HepG2 (cell line): Measurements from ENCODE around the gene TCEA3. TPM values are rescaled to one million over a fixed set of nuclear protein-coding genes. Genes with fewer than 3 reads are reported as not detected.

Source experiments
- ATAC-seq: fragments of 200-7000 bp; cut with Tn5 transposase; 3 replicates; pipeline ENCODE4 v1.9.1; 2020; ENCODE audit warnings: mild to moderate bottlenecking, moderate library complexity
- BruUV-seq: library from RNA; stranded (reverse); fragments of 400-500 nt; replicated peaks from 2 replicates; lab custom pipeline; 2021; lab: Mats Ljungman, UMichigan
- CTCF ChIA-PET: fragments of 300-600 bp; formaldehyde crosslinking; extraction: SDS; loops from one replicate; lab custom pipeline; 2021; ENCODE audit warnings: low total read pairs, inconsistent platforms, low intra/inter-chr PET ratio; lab: Yijun Ruan, JAX
- POLR2A ChIA-PET: fragments of 350-600 bp; sonication (Branson Sonifier 250); formaldehyde crosslinking; loops from one replicate; lab custom pipeline; 2020; ENCODE audit warnings: antibody characterized with exemption, inconsistent platforms; lab: Yijun Ruan, JAX
- DNase-seq: peaks from one replicate; pipeline ENCODE4 v3.0.0-alpha.2; 2015; ENCODE audit warnings: low spot score
- FAIRE-seq: peaks from 3 replicates; lab custom pipeline; 2011; peaks lifted over from hg19 to GRCh38; lab: Jason Lieb, UNC
- H2AFZ ChIP-seq: one replicate; pipeline ENCODE4 v1.6.1; 2011; ENCODE audit warnings: low read length, inconsistent platforms
- H3K27ac ChIP-seq: fragments of 300-600 bp; 3 replicates; pipeline ENCODE4 v1.8.0; 2011; ENCODE audit warnings: mixed run types, mild to moderate bottlenecking, mixed read lengths, low read length, inconsistent platforms; ENCODE audit not compliant: insufficient read depth; ENCODE audit errors: extremely low read length
- H3K27me3 ChIP-seq, 2 experiments: fragments of 200-600 bp in 1 of 2; 2 replicates in 1 of 2; 3 replicates in 1 of 2; pipeline versions ENCODE4 v1.6.0 to v1.8.0; 2011; ENCODE audit warnings: low read length in 2 of 2, mild to moderate bottlenecking in 2 of 2, moderate library complexity in 2 of 2, inconsistent platforms in 1 of 2; ENCODE audit not compliant: insufficient read depth in 2 of 2, control insufficient read depth in 1 of 2
- H3K36me3 ChIP-seq, 2 experiments: fragments of 200-600 bp in 1 of 2; replicated peaks in 1 of 2; 2 replicates in 1 of 2; 3 replicates in 1 of 2; pipeline versions ENCODE4 v1.5.1 to v1.8.0; 2011; ENCODE audit warnings: low read length in 2 of 2, inconsistent platforms in 1 of 2; ENCODE audit not compliant: insufficient read depth in 2 of 2, control insufficient read depth in 1 of 2
- H3K4me1 ChIP-seq: 2 replicates; pipeline ENCODE4 v1.5.1; 2012; ENCODE audit warnings: low read length, inconsistent platforms; ENCODE audit not compliant: insufficient read depth
- H3K4me2 ChIP-seq: 2 replicates; pipeline ENCODE4 v1.6.0; 2011; ENCODE audit warnings: low read depth, low read length, inconsistent platforms
- H3K4me3 ChIP-seq, 3 experiments: fragments of 200-600 bp in 1 of 3; sonication (generic), shearing (Covaris generic) in 1 of 3; replicated peaks in 1 of 3; 2 replicates each; pipeline ENCODE4 v1.5.1; 2011 to 2016; ENCODE audit warnings: low read length in 3 of 3, inconsistent platforms in 2 of 3, low read depth in 2 of 3, mild to moderate bottlenecking in 2 of 3, control low read depth in 1 of 3, mixed read lengths in 1 of 3; ENCODE audit not compliant: insufficient read depth in 1 of 3
- H3K79me2 ChIP-seq: one replicate; pipeline ENCODE4 v1.6.1; 2011; ENCODE audit warnings: low read length, inconsistent platforms; ENCODE audit not compliant: insufficient read depth
- H3K9ac ChIP-seq: 2 replicates; pipeline ENCODE4 v1.6.0; 2011; ENCODE audit warnings: mild to moderate bottlenecking, low read depth, low read length, inconsistent platforms; ENCODE audit not compliant: insufficient read depth
- H3K9me3 ChIP-seq: 2 replicates; pipeline ENCODE4 v1.5.1; 2012; ENCODE audit warnings: mild to moderate bottlenecking, low read length
- H4K20me1 ChIP-seq: 2 replicates; pipeline ENCODE4 v1.6.0; 2011; ENCODE audit warnings: inconsistent platforms, mild to moderate bottlenecking, low read length, moderate library complexity; ENCODE audit not compliant: insufficient read depth
- GMEB2 ChIP-seq: IDR thresholded peaks from 2 replicates; pipeline ENCODE4 v1.6.1; 2016; ENCODE audit warnings: missing biosample characterization, missing genetic modification reagents, low read depth
- POLR2AphosphoS5 ChIP-seq: IDR thresholded peaks from 2 replicates; pipeline ENCODE4 v1.6.1; 2012; ENCODE audit warnings: low read depth, low read length
- TARDBP ChIP-seq: sonication (generic); formaldehyde crosslinking; IDR thresholded peaks from 2 replicates; pipeline ENCODE4 v1.8.0; 2022; ENCODE audit warnings: mild to moderate bottlenecking, missing genetic modification reagents
- WGBS: methylation state at CpG from one replicate; pipeline ENCODE4 v1.1.6; 2017; ENCODE audit warnings: low lambda C conversion rate; 5-methylcytosine and 5-hydroxymethylcytosine counted together
- in situ Hi-C: cut with HindIII; loops from 2 replicates; pipeline ENCODE4 v1.10.0; 2017; ENCODE audit warnings: low pct_unique_long_range_greater_than_20kb; ENCODE audit not compliant: extremely low pct_ligation_motif_present
- intact Hi-C: fragments of 100-400 bp; cut with micrococcal nuclease; formaldehyde crosslinking; loops from one replicate; pipeline ENCODE4 v1.10.0; 2022; ENCODE audit not compliant: unreplicated experiment
- polyA plus RNA-seq, 8 experiments: library from polyadenylated mRNA; depleted of rRNA in 3 of 8; stranded (reverse) in 7 of 8; unstranded in 1 of 8; fragments of >200 nt; fragmentation: Illumina TruSeq in 4 of 8; extraction: Trizol in 4 of 8; gene quantifications; 2 replicates each; pipeline versions ENCODE4 v1.2.1 to v1.2.3, GENCODE V29; 2011 to 2016; ENCODE audit warnings: low read depth in 4 of 8, missing spikeins in 1 of 8, mixed read lengths in 1 of 8; ENCODE audit not compliant: insufficient read depth in 1 of 8
- total RNA-seq, 5 experiments: library from RNA; depleted of rRNA; stranded (reverse); fragments of >200 nt; fragmentation: Illumina TruSeq; extraction: Trizol; gene quantifications; 2 replicates each; pipeline ENCODE4 v1.2.3, GENCODE V29; 2016; ENCODE audit warnings: low read depth in 1 of 5
- TF ChIP-seq, protein P1 (sequence below): sonication (generic); formaldehyde crosslinking; IDR thresholded peaks from 2 replicates; pipeline ENCODE4 v1.5.0; 2020; ENCODE audit warnings: missing genetic modification reagents, mild to moderate bottlenecking, borderline replicate concordance

The TCEA3 gene
- total and polyA plus RNA-seq, 2 of the 13 experiments (the other 11 are each of a cell fraction or from before 2014, with no cell fraction given): 55.5 to 84.6 TPM

- DNase-seq (no peak), FAIRE-seq (no peak), ATAC-seq (no peak)
- no peak overlapping the region for H3K27ac ChIP-seq
- in situ Hi-C loops: no loop called here
- CTCF ChIA-PET: no interaction called here
- H3K27me3 ChIP-seq: no peaks in the 10 kb centered on the region
- H4K20me1 ChIP-seq: no peaks in the 10 kb centered on the region
- TF ChIP-seq GMEB2 (no peak), POLR2AphosphoS5 (0 out of 2 replicates have a peak, but pooled peaks have one; percentile 24)
- H2AFZ ChIP-seq: no peak overlapping the region
- POLR2A ChIA-PET: interaction anchor here (1.4 kb wide), 1 partner anchor 13 kb away, joined by 5 read pairs; no protein-coding TSS in a partner anchor
- 95% methylated on average over 9 of the region's 9 CpGs for WGBS
- H3K4me1 ChIP-seq: peaks cover 17% of the 10 kb centered on the region
- intact Hi-C loops: no loop called here
- no peaks in the 10 kb centered on the region for H3K9me3 ChIP-seq
- no peaks in the 10 kb centered on the region for H3K79me2 ChIP-seq
- no peak overlapping the region for H3K4me2 ChIP-seq
- BruUV-seq: no TSS peak
- H3K9ac ChIP-seq: no peak overlapping the region
- H3K4me3 ChIP-seq: no peak overlapping the region
- peaks cover 15 to 19% of the 10 kb centered on the region in 2 experiments; a peak in 3 of 5 replicates for H3K36me3 ChIP-seq
Observed at GRCh38 chr1:23389837-23390321, 34.7 kb downstream of the TCEA3 start.

DNA sequence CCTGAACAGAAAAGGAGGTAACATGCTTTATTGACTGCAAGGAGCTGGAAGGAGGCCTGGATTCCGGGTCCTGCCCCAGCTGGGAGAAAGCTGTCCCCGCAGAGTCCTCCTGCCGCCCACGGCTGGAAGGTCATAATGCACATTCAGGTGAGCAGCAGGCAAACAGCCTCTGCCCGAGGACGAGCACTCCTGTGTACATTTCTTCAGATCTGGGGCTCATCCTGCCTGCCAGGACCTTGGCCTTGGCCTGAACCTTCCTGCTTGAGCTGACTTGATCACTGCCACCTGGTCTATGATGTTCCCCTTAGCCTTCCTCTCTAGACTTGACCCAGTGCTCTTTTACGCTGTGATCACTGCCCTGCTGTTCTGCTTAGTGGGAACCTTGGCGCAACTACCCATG, 37.1 kb downstream of the TCEA3 start:
- Histone ChIP-seq H3K27ac (no peak overlapping the region), H4K20me1 (no peaks in the 10 kb centered on the region), H2AFZ (no peak overlapping the region), H3K4me2 (no peak overlapping the region), H3K36me3 (peaks cover 10 to 19% of the 10 kb centered on the region in 2 experiments; a peak in 4 of 5 replicates), H3K9me3 (no peaks in the 10 kb centered on the region), H3K9ac (no peak overlapping the region), H3K4me3 (no peak overlapping the region), H3K79me2 (no peaks in the 10 kb centered on the region), H3K27me3 (no peaks in the 10 kb centered on the region), H3K4me1 (peaks cover 14% of the 10 kb centered on the region)
- DNase-seq (no peak), FAIRE-seq (no peak), ATAC-seq (no peak)
- intact Hi-C loops: no loop called here
- no TSS peak for BruUV-seq
- TF ChIP-seq TARDBP (CRISPR knock-in tag): peak; percentile 27; the same call in 1 of the 2 replicates
- TF ChIP-seq, protein P1, sequence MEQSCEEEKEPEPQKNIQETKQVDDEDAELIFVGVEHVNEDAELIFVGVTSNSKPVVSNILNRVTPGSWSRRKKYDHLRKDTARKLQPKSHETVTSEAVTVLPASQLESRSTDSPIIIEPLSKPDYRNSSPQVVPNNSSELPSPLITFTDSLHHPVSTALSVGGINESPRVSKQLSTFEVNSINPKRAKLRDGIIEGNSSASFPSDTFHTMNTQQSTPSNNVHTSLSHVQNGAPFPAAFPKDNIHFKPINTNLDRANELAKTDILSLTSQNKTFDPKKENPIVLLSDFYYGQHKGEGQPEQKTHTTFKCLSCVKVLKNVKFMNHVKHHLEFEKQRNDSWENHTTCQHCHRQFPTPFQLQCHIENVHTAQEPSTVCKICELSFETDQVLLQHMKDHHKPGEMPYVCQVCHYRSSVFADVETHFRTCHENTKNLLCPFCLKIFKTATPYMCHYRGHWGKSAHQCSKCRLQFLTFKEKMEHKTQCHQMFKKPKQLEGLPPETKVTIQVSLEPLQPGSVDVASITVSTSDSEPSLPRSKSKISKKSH (CRISPR knock-in tag): no peak
- peak; percentile 26; the same call in 1 of the 2 replicates for TF ChIP-seq POLR2AphosphoS5
- POLR2A ChIA-PET: no interaction called here
- CTCF ChIA-PET: no interaction called here
- WGBS: 98% methylated on average over 2 of the region's 8 CpGs
- in situ Hi-C loops: no loop called here
